Mesenchymal stem cell (in vitro differentiated cells and primary cell): Measurements from ENCODE around the gene CEP112.

ENCODE experiments used
- DNase-seq: peaks from one replicate; pipeline ENCODE4 v3.0.0-alpha.2; 2013
- H2AFZ ChIP-seq: one replicate; pipeline ENCODE4 v1.6.1; 2013; ENCODE audit warnings: low read depth, mild to moderate bottlenecking, control low read depth, inconsistent platforms, low read length, moderate library complexity
- H2AK5ac ChIP-seq: 2 replicates; pipeline ENCODE4 v1.6.1; 2013; ENCODE audit warnings: low read length, moderate library complexity, mild to moderate bottlenecking, inconsistent platforms; ENCODE audit not compliant: severe bottlenecking
- H2BK120ac ChIP-seq: one replicate; pipeline ENCODE4 v1.6.1; 2013; ENCODE audit warnings: low read depth, mild to moderate bottlenecking, inconsistent platforms, low read length, moderate library complexity
- H2BK12ac ChIP-seq, 2 experiments: one replicate each; pipeline ENCODE4 v1.6.1; 2013; ENCODE audit warnings: inconsistent platforms in 2 of 2, low read length in 2 of 2, mild to moderate bottlenecking in 2 of 2, moderate library complexity in 2 of 2, control low read depth in 1 of 2
- H2BK15ac ChIP-seq: one replicate; pipeline ENCODE4 v1.6.1; 2013; ENCODE audit warnings: mild to moderate bottlenecking, low read depth, inconsistent platforms; ENCODE audit not compliant: poor library complexity, severe bottlenecking
- H2BK5ac ChIP-seq: 2 replicates; pipeline ENCODE4 v1.6.1; 2013; ENCODE audit warnings: low read depth, mild to moderate bottlenecking, low read length, control low read depth, inconsistent platforms; ENCODE audit not compliant: poor library complexity, severe bottlenecking
- H3K14ac ChIP-seq, 2 experiments: one replicate each; pipeline ENCODE4 v1.6.1; 2013; ENCODE audit warnings: inconsistent platforms in 2 of 2, low read length in 2 of 2, control low read depth in 1 of 2, mild to moderate bottlenecking in 1 of 2, moderate library complexity in 1 of 2
- H3K18ac ChIP-seq, 2 experiments: one replicate each; pipeline ENCODE4 v1.6.1; 2013; ENCODE audit warnings: inconsistent platforms in 2 of 2, low read length in 2 of 2, control low read depth in 1 of 2, low read depth in 1 of 2, mild to moderate bottlenecking in 1 of 2
- H3K23ac ChIP-seq, 2 experiments: one replicate each; pipeline ENCODE4 v1.6.1; 2013; ENCODE audit warnings: inconsistent platforms in 2 of 2, low read length in 2 of 2, mild to moderate bottlenecking in 2 of 2, moderate library complexity in 2 of 2, control low read depth in 1 of 2
- H3K27ac ChIP-seq: 2 replicates; pipeline ENCODE4 v1.5.1; 2013; ENCODE audit warnings: mild to moderate bottlenecking, moderate library complexity, low read length, control low read depth, inconsistent platforms; ENCODE audit not compliant: poor library complexity, severe bottlenecking
- H3K27me3 ChIP-seq, 2 experiments: 2 replicates each; pipeline versions ENCODE4 v1.6.1 to v1.7.0; 2013; ENCODE audit warnings: low read length in 2 of 2, mild to moderate bottlenecking in 2 of 2, moderate library complexity in 2 of 2, control low read depth in 1 of 2, inconsistent platforms in 1 of 2; ENCODE audit not compliant: control insufficient read depth in 1 of 2, insufficient read depth in 1 of 2
- H3K36me3 ChIP-seq, 2 experiments: 2 replicates each; pipeline versions ENCODE4 v1.6.1 to v1.7.0; 2013; ENCODE audit warnings: low read length in 2 of 2, control low read depth in 1 of 2, inconsistent platforms in 1 of 2, low read depth in 1 of 2, mild to moderate bottlenecking in 1 of 2; ENCODE audit not compliant: insufficient read depth in 2 of 2, control insufficient read depth in 1 of 2
- H3K4ac ChIP-seq, 2 experiments: one replicate each; pipeline ENCODE4 v1.6.1; 2013; ENCODE audit warnings: inconsistent platforms in 2 of 2, low read length in 2 of 2, mild to moderate bottlenecking in 2 of 2, moderate library complexity in 2 of 2, control low read depth in 1 of 2, low read depth in 1 of 2
- H3K4me1 ChIP-seq: 2 replicates; pipeline ENCODE4 v1.6.1; 2013; ENCODE audit warnings: low read depth, low read length, control low read depth; ENCODE audit not compliant: control insufficient read depth, insufficient read depth
- H3K4me2 ChIP-seq: 2 replicates; pipeline ENCODE4 v1.6.1; 2013; ENCODE audit warnings: low read length, mild to moderate bottlenecking, inconsistent platforms; ENCODE audit not compliant: poor library complexity, severe bottlenecking
- H3K4me3 ChIP-seq, 2 experiments: 2 replicates each; pipeline versions ENCODE4 v1.5.1 to v1.7.0; 2013; ENCODE audit warnings: low read length in 2 of 2, mild to moderate bottlenecking in 2 of 2, control low read depth in 1 of 2, low read depth in 1 of 2; ENCODE audit not compliant: insufficient read depth in 1 of 2
- H3K79me1 ChIP-seq: replicated peaks from 2 replicates; pipeline ENCODE4 v1.6.1; 2013; ENCODE audit warnings: mild to moderate bottlenecking, control low read depth, low read length, inconsistent platforms; ENCODE audit not compliant: poor library complexity, severe bottlenecking
- H3K9ac ChIP-seq: 2 replicates; pipeline ENCODE4 v1.7.0; 2013; ENCODE audit warnings: mild to moderate bottlenecking, low read length, moderate library complexity
- H3K9me3 ChIP-seq: 2 replicates; pipeline ENCODE4 v1.7.0; 2013; ENCODE audit warnings: mild to moderate bottlenecking, low read length; ENCODE audit not compliant: control insufficient read depth
- H4K8ac ChIP-seq: one replicate; pipeline ENCODE4 v1.6.1; 2013; ENCODE audit warnings: inconsistent platforms, mild to moderate bottlenecking, low read length, moderate library complexity
- H4K91ac ChIP-seq: one replicate; pipeline ENCODE4 v1.6.1; 2013; ENCODE audit warnings: mild to moderate bottlenecking, low read length, inconsistent platforms
- WGBS: methylation state at CpG from one replicate; pipeline ENCODE4 v1.1.7; 2013; ENCODE audit warnings: mixed read lengths; 5-methylcytosine and 5-hydroxymethylcytosine counted together

CEP112 gene

DNA sequence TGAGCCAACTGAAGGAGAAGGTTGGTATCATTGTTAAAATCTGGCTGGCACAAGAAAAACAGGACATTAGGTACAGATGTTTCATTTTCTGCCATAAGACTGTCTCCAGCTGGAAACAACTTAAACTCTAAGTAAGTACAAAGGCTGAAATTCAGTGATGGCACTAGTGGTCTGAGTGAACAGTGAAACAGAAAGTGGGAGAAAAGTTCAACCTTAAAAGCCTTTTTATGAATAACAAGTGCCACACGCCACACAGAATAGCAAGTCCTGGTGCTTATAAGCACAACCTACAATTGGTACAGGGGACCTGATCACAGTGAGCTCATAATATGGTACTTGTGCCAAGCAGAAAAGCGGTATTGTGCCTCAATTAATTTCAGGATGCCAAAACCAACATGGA lies 56.7 kb downstream of the CEP112 start:
- WGBS, result 96% methylated on average over 2 of the region's 2 CpGs

DNA sequence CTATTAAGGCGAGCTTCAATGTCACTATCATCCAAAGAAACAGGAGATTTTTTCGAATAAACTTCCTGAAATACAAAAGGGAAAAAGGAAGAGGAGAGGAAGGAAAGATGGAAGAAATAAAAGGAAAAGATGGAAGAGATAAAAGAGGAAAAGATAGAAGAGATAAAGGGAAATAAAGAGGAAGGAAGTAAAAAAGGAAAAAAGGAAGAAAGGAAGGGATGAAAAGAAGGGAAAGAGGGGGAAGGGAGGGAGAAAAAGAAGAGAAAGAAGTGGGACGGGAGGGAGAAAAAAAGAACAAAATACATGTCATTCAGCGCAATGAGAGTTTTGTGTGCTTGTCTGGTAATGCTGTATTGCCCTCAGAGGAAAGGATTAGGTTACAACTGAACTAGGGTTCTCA lies 62.2 kb downstream of the CEP112 start:
- Histone ChIP-seq H3K9me3 (no peaks in the 10 kb centered on the region), H3K27me3 (no peaks in the 10 kb centered on the region), H4K8ac (no peak overlapping the region), H2BK5ac (no peak overlapping the region), H3K9ac (no peak overlapping the region), H2BK15ac (no peak overlapping the region), H2BK12ac (no peak overlapping the region), H3K18ac (no peak overlapping the region), H3K79me1 (peaks cover 2% of the 10 kb centered on the region), H3K27ac (no peak overlapping the region), H2AFZ (no peak overlapping the region), H3K36me3 (peaks cover 0 to 3% of the 10 kb centered on the region in 2 experiments), H3K4me1 (no peaks in the 10 kb centered on the region), H3K4me2 (no peak overlapping the region), H2BK120ac (no peak overlapping the region), H3K4ac (no peak overlapping the region), H4K91ac (no peak overlapping the region), H3K23ac (no peak overlapping the region), H3K4me3 (no peak overlapping the region), H3K14ac (no peak overlapping the region), H2AK5ac (no peak overlapping the region)
- no peak for DNase-seq
- 95% methylated on average over 2 of the region's 4 CpGs for WGBS

More for the DNA sequence above, 56.7 kb downstream of the CEP112 start:
- Histone ChIP-seq H3K18ac (no peak overlapping the region), H2AK5ac (no peak overlapping the region), H3K27ac (no peak overlapping the region), H3K9ac (no peak overlapping the region), H3K4me3 (no peak overlapping the region), H2BK15ac (no peak overlapping the region), H2BK5ac (no peak overlapping the region), H2BK120ac (no peak overlapping the region), H4K91ac (no peak overlapping the region), H3K27me3 (no peaks in the 10 kb centered on the region), H3K14ac (no peak overlapping the region), H3K4ac (no peak overlapping the region), H3K4me1 (no peaks in the 10 kb centered on the region), H2AFZ (no peak overlapping the region), H3K9me3 (peaks cover 14% of the 10 kb centered on the region), H3K79me1 (peaks cover 7% of the 10 kb centered on the region), H3K36me3 (peaks cover 0 to 7% of the 10 kb centered on the region in 2 experiments), H3K4me2 (no peak overlapping the region), H4K8ac (no peak overlapping the region), H2BK12ac (no peak overlapping the region), H3K23ac (no peak overlapping the region)
- no peak for DNase-seq

DNA sequence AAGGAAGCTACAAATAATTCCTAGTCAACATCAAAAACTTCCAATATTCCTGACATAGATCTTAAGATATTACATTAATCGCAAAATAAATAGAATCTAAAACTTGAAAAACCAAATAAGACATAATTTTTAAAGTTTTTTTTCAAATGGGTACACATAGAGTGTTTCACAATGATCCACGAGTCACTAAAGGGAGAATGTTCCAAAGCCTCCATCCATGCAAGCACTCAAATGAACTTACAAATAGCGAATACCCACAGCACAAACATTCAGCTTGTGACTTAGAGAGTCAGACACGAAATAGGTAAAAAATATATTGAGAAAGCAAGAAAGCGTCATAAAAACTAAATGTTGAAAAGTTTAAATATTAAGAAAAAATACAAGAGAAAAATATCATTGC lies 65.7 kb downstream of the CEP112 start:
- Histone ChIP-seq H3K23ac (no peak overlapping the region), H2BK120ac (no peak overlapping the region), H3K27me3 (no peaks in the 10 kb centered on the region), H2BK5ac (no peak overlapping the region), H3K27ac (no peak overlapping the region), H2BK12ac (no peak overlapping the region), H3K4me2 (no peak overlapping the region), H3K14ac (no peak overlapping the region), H3K9me3 (peaks cover 1% of the 10 kb centered on the region), H3K4me1 (no peaks in the 10 kb centered on the region), H3K4ac (no peak overlapping the region), H2BK15ac (no peak overlapping the region), H3K79me1 (no peaks in the 10 kb centered on the region), H4K8ac (no peak overlapping the region), H2AK5ac (no peak overlapping the region), H3K18ac (no peak overlapping the region), H3K36me3 (peaks cover 0 to 8% of the 10 kb centered on the region in 2 experiments), H4K91ac (no peak overlapping the region), H3K9ac (no peak overlapping the region), H3K4me3 (no peak overlapping the region), H2AFZ (no peak overlapping the region)
- 100% methylated on average over 2 of the region's 5 CpGs for WGBS
- DNase-seq, result peak; percentile 16

DNA sequence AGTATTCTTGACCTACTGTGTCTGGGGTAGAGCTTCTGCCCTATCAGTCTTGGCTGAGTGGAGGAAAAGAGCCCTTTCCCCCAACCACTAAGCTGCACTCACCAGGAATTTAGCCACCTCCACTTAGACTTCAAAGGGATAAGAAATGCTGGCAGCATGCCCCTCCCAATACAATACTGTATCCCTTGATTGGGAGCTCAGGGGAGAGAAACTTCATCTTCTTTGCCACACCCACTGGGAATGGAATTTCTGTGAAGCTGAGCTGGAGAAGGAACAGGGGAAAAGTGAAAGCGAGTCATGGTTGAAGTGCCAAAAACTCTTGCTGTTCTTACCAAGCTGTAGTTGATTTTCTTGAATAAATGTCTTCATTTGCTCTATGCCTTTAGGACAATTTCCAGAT lies 68.8 kb downstream of the CEP112 start:
- Histone ChIP-seq H2BK15ac (no peak overlapping the region), H2BK120ac (no peak overlapping the region), H3K4ac (no peak overlapping the region), H3K14ac (no peak overlapping the region), H3K9ac (no peak overlapping the region), H3K4me2 (no peak overlapping the region), H2AK5ac (no peak overlapping the region), H4K8ac (no peak overlapping the region), H3K18ac (no peak overlapping the region), H3K79me1 (peaks cover 1% of the 10 kb centered on the region), H2BK12ac (no peak overlapping the region), H4K91ac (no peak overlapping the region), H2AFZ (no peak overlapping the region), H3K27me3 (no peaks in the 10 kb centered on the region), H3K4me1 (no peaks in the 10 kb centered on the region), H3K23ac (no peak overlapping the region), H3K27ac (no peak overlapping the region), H3K36me3 (peaks cover 0 to 8% of the 10 kb centered on the region in 2 experiments), H3K9me3 (peaks cover 5% of the 10 kb centered on the region), H2BK5ac (no peak overlapping the region), H3K4me3 (no peak overlapping the region)
- peak; percentile 7 for DNase-seq
- 100% methylated on average over 1 of the region's 1 CpG for WGBS
